ENCODE data around the gene FBF1.
"Not testable (repeated sequence)": the region's sequence is repeated elsewhere in the genome, so short reads cannot be mapped to it uniquely, and the experiment has no call there.

The FBF1 gene

GRCh38 chr17:75896415-75897159 lies 44.3 kb downstream of the FBF1 start, which contains the start of gene TRIM65:
TSS of gene TRIM65 (minus strand) at chr17:75896951. CDS start at chr17:75896937, 14 bp downstream.
- DNase-seq (ENCODE audit: low spot score): peak; percentile 73

DNA sequence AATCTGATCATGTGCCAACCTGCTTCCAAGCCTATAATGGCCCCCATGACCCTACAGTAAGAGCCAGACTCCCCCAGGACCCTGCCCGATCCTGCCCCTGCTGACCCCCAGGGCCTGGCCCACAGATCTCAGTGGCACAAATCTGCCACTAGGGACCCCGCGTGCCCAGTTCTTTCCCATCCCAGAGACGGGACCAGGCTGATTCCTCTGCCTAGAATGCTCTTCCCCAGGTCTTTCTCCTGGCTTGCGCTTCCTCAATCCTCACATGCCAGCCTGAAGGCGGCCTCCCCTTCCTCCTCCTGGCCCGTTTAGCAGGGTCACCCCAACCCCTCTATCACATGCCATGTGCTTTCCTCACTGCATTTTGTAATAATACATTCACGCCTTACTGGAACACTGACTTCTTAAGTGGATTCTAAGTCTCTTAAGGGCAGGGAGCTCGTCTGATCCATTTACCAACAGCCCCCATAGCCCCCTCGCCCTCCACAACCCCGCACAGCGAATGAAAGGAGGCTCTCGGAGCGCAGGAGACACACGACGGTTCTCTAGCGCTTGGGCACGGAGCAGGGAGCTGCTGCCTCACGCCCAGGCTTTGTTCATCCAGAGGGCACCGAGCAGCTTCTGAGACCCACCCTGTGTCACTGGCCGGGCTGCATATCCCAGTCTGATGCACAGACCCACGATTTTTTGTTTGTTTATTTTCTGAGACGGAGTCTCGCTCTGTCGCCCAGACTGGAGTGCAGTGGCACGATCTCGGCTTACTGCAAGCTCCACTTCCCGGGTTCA lies 45.3 kb downstream of the FBF1 start:
- no peak for DNase-seq (ENCODE audit: low spot score)

- DNase-seq (ENCODE audit: low spot score): no peak
Measured at GRCh38 chr17:75894049-75894733, 46.7 kb downstream of the FBF1 start.

DNA sequence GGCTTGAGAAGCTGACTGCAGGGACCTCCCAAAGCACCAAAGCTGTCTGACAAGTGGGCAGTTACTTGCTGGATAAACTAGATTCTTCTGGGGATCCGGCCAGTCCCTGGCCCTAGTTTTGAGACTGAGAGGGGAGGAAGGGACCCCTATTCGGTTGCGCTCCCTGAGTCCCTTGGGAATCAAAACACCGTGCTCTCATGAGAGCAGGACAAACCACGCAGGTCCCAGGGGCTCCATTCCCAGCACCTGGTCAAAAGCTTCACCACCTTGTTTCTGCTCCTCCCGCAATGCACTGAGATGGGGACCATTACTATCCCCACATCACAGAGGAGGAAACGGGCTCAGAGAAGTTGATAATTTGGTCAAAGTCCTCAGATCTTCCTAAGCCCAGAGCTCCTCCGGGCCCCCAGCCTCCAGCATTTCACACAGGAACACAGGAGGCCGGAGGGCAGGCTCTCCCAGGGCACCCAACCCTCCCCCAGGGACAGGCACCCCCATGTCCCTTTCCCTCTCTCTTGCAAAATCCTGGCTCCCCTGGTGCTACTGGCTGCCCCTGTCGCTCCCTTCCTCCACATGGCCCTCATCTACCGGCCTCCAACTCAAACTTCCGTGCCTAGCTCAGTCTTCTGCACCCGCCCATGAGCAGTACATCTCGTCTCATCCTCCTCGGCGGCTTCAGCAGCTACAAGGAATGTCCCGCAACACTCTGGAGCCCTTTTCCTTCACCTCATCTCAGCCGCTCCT lies 47.4 kb downstream of the FBF1 start:
- DNase-seq (ENCODE audit: low spot score): no peak

DNA sequence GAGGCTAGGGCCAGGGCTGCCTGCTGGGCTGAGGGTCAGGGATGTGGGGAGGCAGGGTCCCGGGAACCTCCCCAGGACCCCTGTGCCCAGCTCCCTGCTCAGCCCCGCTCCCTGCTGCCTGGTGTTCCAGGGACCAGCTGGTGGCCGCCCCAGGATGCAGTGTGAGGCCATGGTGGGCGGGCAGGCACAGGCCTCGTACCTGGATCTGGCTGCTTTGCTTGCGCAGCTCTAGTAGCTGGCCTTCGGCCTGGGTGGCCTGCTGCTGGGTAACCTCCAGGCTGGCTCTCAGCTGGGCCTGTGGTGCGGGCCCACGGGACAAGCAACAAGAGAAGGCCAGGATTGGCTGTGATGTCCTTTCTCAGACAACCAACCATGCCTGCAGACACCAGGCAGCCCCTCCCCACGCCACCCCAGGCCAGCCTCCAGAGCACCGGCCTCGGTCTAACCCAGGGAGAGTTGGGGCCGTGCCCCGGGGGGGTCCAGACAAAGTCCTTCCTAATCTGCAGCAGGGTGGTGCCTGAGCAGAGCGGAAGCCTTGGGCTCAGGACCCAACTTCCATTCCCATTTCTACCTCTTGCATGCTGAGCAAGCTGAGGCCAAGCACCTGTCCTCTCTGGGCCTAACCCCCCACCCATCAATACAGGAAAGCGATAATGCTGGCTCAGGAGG lies 48.2 kb downstream of the FBF1 start:
- no peak for DNase-seq (ENCODE audit: low spot score)

- no peak for DNase-seq (ENCODE audit: low spot score)
Measured at GRCh38 chr17:75891605-75892555, 49.0 kb downstream of the FBF1 start.

- DNase-seq (ENCODE audit: low spot score): no peak
Measured at GRCh38 chr17:75891022-75891604, 49.7 kb downstream of the FBF1 start.

GRCh38 chr17:75889454-75889853 lies 51.4 kb downstream of the FBF1 start:
- no peak for DNase-seq (ENCODE audit: low spot score)

DNA sequence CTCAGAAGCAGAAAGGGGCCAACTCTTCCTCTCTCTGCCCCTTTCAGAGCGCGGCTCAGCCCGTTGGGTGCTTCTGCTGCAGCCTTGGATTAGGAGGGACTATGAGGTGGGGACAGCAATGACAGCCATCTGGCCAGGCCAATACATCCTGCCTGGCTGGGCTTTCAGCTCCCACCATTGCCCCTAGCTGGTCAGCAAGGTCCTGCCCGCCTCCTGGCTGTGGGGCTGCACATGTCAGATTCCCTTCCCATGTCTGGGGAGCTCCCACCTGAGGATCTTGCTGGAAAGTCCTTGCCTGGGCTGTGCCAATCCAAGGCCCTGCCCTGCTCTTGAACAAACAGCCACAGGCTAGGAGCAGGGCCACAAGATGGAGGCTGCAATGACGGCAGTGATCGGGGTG lies 52.4 kb downstream of the FBF1 start:
- DNase-seq (ENCODE audit: low spot score): no peak

DNA sequence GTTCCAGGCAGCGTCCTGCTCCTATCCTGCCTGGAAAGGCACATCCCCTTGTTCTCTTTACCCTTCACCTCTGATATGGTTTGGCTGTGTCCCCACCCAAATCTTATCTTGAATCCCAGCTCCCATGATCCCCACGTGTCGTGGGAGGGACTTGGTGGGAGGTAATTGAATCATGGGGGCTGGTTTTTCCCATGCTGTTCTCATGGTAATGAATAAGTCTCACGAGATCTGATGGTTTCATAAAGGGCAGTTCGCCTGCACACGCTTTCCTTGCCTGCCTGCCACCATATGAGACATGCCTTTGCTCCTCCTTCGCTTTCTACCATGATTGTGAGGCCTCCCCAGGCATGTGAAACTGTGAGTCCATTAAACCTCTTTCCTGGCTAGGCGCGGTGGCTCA lies 55.0 kb downstream of the FBF1 start:
- not testable (repeated sequence) for DNase-seq (ENCODE audit: low spot score)

GRCh38 chr17:75885431-75885830 lies 55.4 kb downstream of the FBF1 start:
- no peak for DNase-seq (ENCODE audit: low spot score)

DNA sequence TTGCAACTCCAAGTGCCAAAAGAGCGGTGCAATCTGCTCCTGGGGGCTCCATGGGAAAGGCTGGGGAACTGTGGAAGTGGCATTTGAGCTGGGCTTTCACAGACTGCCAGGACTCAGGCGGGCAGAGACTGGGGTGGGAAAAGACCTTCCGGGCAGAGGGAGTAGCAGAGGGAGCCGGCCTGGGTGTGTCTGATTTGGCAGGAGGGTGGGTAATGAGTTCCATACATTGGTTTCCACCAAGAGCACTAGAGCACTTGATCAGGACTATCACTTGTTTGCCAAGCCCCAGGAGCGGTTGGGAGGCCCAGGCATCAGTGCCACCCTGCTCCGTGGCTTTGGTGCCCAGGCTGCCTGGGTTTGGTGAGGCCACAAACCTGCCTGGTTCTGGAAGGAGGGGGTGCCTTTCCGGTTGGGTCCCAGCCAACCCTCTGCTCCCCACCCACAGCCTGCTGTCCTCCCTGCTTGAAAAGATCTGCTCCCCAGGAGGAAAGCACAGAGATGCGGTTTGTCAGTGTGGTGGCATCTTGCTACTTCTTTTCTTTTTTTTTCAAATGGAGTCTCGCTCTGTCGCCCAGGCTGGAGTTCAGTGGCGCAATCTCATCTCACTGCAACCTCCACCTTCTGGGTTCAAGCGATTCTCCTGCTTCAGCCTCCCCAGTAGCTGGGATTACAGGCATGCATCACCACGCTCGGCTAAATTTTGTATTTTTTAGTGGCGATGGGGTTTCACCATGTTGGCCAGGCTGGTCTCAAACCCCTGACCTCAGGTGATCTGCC lies 59.0 kb downstream of the FBF1 start:
- no peak for DNase-seq (ENCODE audit: low spot score)

DNA sequence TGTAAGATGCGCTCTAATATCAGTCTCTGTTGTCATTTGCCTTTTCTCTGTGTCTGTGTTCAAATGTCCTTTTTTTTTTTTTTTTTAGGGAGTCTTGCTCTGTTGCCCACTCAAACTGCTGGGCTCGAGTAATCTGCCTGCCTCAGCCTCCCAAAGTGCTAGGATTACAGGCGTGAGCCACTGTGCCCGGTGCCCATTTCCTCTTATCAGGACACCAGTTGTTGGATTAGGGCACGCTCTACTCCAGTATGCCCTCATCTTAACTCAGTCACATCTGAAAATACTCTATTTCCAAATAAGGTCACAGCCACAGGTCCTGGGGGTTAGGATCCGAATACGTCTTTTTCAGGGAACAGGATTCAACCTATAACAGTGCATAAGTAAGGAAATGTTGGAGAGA lies 60.6 kb downstream of the FBF1 start:
- no peak for DNase-seq (ENCODE audit: low spot score)

DNA sequence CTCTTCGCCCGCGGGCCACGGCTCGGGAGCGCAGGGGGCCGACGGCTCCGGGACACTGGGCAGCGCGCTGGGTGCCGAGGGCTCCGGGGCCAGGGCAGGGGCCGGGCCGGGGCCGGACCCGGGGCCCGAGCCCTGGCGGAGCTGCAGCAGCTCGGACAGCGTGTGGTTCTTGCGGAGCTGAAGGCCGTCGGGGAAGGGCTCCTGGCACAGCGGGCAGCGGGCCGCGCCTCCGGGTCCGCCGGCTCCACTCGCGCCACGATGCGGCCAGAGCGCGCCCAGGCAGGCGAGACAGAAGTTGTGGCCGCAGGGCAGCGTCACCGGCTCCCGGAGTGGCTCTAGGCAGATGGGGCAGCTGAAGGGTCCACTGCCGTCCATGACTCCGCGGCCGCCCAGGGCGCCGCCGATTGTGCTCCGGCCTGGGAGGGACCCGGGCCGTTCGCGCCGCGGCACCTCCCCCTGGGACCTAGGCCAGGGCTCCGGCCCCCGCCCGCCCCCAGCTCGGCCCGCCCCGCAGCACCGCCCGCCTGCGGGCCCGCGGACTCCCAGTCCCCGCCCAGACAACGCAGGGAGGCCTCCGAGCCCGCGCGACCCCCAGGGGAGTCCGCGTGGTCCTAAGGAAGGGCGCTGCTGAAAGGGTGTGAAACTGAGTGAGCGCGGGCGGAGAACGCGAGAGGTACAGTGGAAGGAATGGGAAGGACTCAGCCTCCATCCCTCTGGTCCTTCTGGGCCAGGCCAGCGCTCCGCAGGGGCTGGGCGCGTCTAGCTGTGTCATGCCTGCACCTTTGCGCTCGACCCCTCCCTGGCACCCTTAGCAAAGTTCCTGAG lies 62.5 kb downstream of the FBF1 start, which contains the start of gene TRIM47:
Gene TRIM47 (minus strand): TSS at position 408 of the 825 bp plus-strand sequence. CDS start 33 bp downstream, at position 375.
- DNase-seq (ENCODE audit: low spot score): no peak

DNA sequence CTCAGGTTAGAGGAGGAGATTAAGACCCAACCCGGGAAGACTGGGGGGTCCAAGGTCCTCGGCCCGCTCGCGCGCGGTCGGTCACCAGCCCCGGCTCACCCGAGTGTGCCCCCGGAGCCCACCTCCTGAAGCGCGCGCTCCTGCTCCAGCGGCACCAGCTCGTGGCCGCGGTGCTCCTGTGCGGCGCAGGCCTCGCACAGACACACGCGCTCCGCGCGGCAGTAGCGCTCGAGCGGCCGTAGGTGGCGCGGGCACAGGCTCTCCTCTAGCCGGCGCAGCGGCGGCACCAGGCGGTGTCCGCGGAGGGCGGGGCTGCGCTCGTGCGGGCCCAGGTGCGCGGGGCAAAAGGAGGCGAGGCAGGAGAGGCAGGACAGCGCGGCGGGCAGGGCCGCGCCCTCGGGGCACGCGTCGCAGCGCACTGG lies 63.1 kb downstream of the FBF1 start:
- peak; percentile 66 for DNase-seq (ENCODE audit: low spot score)

DNA sequence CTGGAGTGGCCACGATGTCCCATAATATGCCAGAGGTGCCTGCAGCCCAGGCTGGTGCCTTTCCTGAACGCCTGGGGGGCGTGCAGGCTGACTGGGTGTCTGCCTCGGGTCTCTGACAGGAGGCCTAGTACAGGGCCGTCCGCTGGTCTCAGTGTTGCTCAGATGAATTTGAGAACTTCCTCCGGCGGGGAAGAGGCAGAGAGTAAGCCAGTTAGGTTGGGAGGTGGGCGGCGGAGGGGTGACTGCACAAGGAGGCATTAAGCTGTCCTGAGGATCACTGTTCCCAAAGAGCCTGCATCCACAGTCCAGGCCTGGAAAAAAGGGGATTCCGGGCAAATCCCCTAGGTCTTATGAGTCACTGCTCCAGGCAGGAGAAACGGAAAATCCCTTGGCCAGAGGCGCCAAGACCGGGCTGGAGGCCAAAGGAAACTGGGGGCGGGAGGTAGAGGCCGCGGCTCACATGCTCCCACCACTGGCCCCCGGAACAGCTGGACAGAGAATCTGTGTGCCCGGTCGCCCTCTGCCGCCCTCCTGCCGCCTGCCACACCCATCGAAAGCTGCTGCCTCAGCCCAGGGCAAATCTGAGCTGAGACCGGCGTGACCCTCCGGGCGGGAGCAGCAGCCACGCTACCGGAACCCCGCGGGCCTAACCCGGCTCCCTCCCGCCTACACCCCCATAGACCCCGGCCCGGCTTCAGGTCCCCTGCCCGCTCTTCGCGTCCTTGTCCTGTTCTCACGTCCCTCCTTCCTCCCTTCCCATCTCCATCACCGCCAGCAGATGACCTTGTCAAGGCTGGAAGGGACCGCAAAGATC lies 63.7 kb downstream of the FBF1 start:
- no peak for DNase-seq (ENCODE audit: low spot score)
